ENCODE results near the gene MAPK10. TPM values are rescaled to one million over a fixed set of nuclear protein-coding genes. Genes with fewer than 3 reads are reported as not detected.

The MAPK10 gene
- total RNA-seq, 6 experiments from 2014 or later, result 0.74 to 1.9 (median 1.6) TPM

DNA sequence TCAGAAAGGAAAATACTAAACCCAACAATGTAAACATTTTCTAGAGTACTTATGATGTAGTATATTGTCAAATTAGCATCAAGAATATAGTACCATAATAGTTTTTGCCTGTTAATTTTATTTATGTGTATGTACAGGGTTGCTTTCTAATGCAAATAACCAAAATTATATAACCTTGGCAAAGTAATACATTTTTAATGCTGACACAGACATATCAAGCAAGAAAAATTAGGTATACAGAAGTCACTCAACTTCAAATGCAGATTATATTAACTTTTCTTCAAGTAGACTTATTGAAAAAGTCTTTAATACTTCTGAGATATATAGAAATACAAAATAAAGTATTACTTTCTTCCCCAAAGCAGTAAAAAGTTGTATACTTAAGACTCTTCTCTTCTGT is 44.3 kb downstream of the MAPK10 start:
- Histone ChIP-seq H3K27ac (no peak overlapping the region), H3K4me3 (no peak overlapping the region), H3K9me3 (no peaks in the 10 kb centered on the region), H3K4me1 (no peaks in the 10 kb centered on the region), H3K27me3 (no peaks in the 10 kb centered on the region), H3K36me3 (no peaks in the 10 kb centered on the region)
- ATAC-seq, result no peak
- DNase-seq, result no peak
- intact Hi-C loops (cut with DNase I), result no loop called here
- TF ChIP-seq POLR2A (IDR thresholded peaks at IDR 0.05) (no peak), CTCF (IDR thresholded peaks at IDR 0.05) (no peak)

- TF ChIP-seq POLR2A (IDR thresholded peaks at IDR 0.05) (no peak), CTCF (IDR thresholded peaks at IDR 0.05) (no peak)
- 6% methylated on average over 1 of the region's 1 CpG for WGBS (ENCODE audit: insufficient coverage, low coverage, low lambda C conversion rate, missing lambda C conversion rate)
- DNase-seq (no peak), ATAC-seq (no peak)
- Histone ChIP-seq H3K36me3 (no peaks in the 10 kb centered on the region), H3K4me3 (no peak overlapping the region), H3K27ac (no peak overlapping the region), H3K27me3 (no peaks in the 10 kb centered on the region), H3K4me1 (no peaks in the 10 kb centered on the region), H3K9me3 (no peaks in the 10 kb centered on the region)
- intact Hi-C loops (cut with DNase I), result no loop called here
Measured at GRCh38 chr4:86313656-86314055, 46.2 kb downstream of the MAPK10 start.

- Histone ChIP-seq H3K27ac (no peak overlapping the region), H3K4me1 (no peaks in the 10 kb centered on the region), H3K27me3 (no peaks in the 10 kb centered on the region), H3K9me3 (no peaks in the 10 kb centered on the region), H3K4me3 (no peak overlapping the region), H3K36me3 (no peaks in the 10 kb centered on the region)
- no peak for DNase-seq
- intact Hi-C loops (cut with DNase I), result no loop called here
- TF ChIP-seq CTCF (IDR thresholded peaks at IDR 0.05) (no peak), POLR2A (IDR thresholded peaks at IDR 0.05) (no peak)
- no peak for ATAC-seq
Measured at GRCh38 chr4:86307432-86307831, 52.4 kb downstream of the MAPK10 start.

DNA sequence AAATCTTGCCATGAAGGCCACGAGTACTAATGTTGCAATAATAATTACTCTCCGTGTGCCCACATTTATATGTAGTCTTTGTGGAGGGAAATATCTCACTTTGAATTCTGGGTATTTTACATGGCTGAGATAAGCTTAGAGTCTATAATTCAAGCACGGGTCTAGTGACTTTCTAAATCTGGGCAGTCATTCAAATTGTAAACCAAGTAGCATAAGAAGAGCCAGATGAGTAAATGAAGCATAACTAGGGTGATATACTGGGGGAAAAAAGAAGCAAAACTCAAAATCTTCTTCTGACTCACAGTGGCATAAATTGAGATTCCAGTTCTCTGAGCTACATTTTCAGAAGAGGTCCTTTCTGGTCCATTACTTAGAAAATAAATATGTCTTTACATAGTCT is 53.0 kb downstream of the MAPK10 start:
- no peak for ATAC-seq
- Histone ChIP-seq H3K4me1 (no peaks in the 10 kb centered on the region), H3K36me3 (no peaks in the 10 kb centered on the region), H3K9me3 (no peaks in the 10 kb centered on the region), H3K27ac (no peak overlapping the region), H3K27me3 (no peaks in the 10 kb centered on the region), H3K4me3 (no peak overlapping the region)
- DNase-seq, result no peak
- TF ChIP-seq CTCF (IDR thresholded peaks at IDR 0.05), result no peak
- no peak for TF ChIP-seq POLR2A (IDR thresholded peaks at IDR 0.05)
- 56% methylated on average over 3 of the region's 3 CpGs for WGBS (ENCODE audit: insufficient coverage, low coverage, low lambda C conversion rate, missing lambda C conversion rate)
- intact Hi-C loops (cut with DNase I), result no loop called here

DNA sequence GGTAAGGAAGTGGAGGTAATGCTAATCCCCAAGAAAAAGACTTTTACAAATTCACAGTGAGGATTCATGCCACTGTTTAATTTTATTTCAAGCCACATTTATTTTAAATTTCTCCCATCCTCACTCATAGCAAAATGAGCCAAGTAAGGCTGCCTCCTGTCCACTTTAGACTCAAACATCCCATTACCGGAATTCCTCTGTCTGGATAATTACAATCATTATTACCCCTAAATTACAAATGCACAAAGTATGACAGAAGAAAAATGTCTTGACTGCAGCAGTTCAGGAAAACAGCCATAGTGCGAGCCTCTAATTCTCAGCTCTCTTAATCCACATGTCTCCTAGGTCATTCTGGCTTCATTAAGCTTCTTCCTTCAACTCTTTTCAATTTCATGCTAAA is 57.0 kb downstream of the MAPK10 start:
- DNase-seq, result no peak
- no peaks in the 10 kb centered on the region for H3K4me1 ChIP-seq
- H3K4me3 ChIP-seq, result no peak overlapping the region
- ATAC-seq, result no peak
- 67% methylated on average over 2 of the region's 2 CpGs for WGBS (ENCODE audit: insufficient coverage, low coverage, low lambda C conversion rate, missing lambda C conversion rate)
- TF ChIP-seq POLR2A (IDR thresholded peaks at IDR 0.05) (no peak), CTCF (IDR thresholded peaks at IDR 0.05) (no peak)
- H3K36me3 ChIP-seq, result no peaks in the 10 kb centered on the region
- no peaks in the 10 kb centered on the region for H3K27me3 ChIP-seq
- no peaks in the 10 kb centered on the region for H3K9me3 ChIP-seq
- H3K27ac ChIP-seq, result no peak overlapping the region
- intact Hi-C loops (cut with DNase I), result no loop called here
